IMR-90 (cell line): Measurements from ENCODE around the gene ANKRD33B. TPM values are rescaled to one million over a fixed set of nuclear protein-coding genes. Genes with fewer than 3 reads are reported as not detected.

Experiments
- ATAC-seq: fragments of 200-7000 bp; cut with Tn5 transposase; 2 replicates; pipeline ENCODE4 v1.9.1; 2020; ENCODE audit warnings: low read depth, mild to moderate bottlenecking, moderate library complexity
- BruUV-seq: library from RNA; stranded (reverse); fragments of 400-500 nt; replicated peaks from 2 replicates; lab custom pipeline; 2021; lab: Mats Ljungman, UMichigan
- CTCF ChIA-PET: fragments of 300-600 bp; formaldehyde crosslinking; extraction: SDS; loops from one replicate; lab custom pipeline; 2021; ENCODE audit warnings: antibody characterized with exemption; lab: Yijun Ruan, JAX
- POLR2A ChIA-PET: fragments of 300-600 bp; sonication (Branson Sonifier 250); formaldehyde crosslinking; loops from one replicate; lab custom pipeline; 2022; ENCODE audit warnings: antibody characterized with exemption; ENCODE audit not compliant: unreplicated experiment; lab: Charles Lee
- DNase-seq: peaks from one replicate; pipeline ENCODE4 v3.0.0; 2013
- H2AFZ ChIP-seq: replicated peaks from 2 replicates; pipeline ENCODE3; 2013; ENCODE audit warnings: low read length, mild to moderate bottlenecking; ENCODE audit not compliant: poor library complexity
- H2AK5ac ChIP-seq: 2 replicates; pipeline ENCODE4 v1.6.1; 2013; ENCODE audit warnings: low read depth, low read length, inconsistent platforms
- H2AK9ac ChIP-seq: replicated peaks from 2 replicates; pipeline ENCODE3; 2013; ENCODE audit warnings: mild to moderate bottlenecking, low read depth, low read length, moderate library complexity; ENCODE audit not compliant: poor library complexity
- H2BK120ac ChIP-seq: 2 replicates; pipeline ENCODE4 v1.6.1; 2013; ENCODE audit warnings: low read depth, low read length, inconsistent platforms
- H2BK15ac ChIP-seq: 3 replicates; pipeline ENCODE4 v1.6.1; 2013; ENCODE audit warnings: low read depth, low read length, inconsistent platforms
- H2BK20ac ChIP-seq: 2 replicates; pipeline ENCODE4 v1.6.1; 2013; ENCODE audit warnings: low read depth, mild to moderate bottlenecking, inconsistent platforms, low read length, moderate library complexity
- H2BK5ac ChIP-seq: 2 replicates; pipeline ENCODE4 v1.6.1; 2013; ENCODE audit warnings: mild to moderate bottlenecking, low read depth, low read length, inconsistent platforms; ENCODE audit not compliant: poor library complexity, severe bottlenecking
- H3K14ac ChIP-seq: replicated peaks from 2 replicates; pipeline ENCODE4 v1.6.1; 2013; ENCODE audit warnings: low read depth, low read length, inconsistent platforms
- H3K18ac ChIP-seq: 2 replicates; pipeline ENCODE4 v1.6.1; 2013; ENCODE audit warnings: low read depth, low read length, control low read depth
- H3K23ac ChIP-seq: 2 replicates; pipeline ENCODE4 v1.6.1; 2013; ENCODE audit warnings: low read depth, low read length, inconsistent platforms
- H3K27ac ChIP-seq: 2 replicates; pipeline ENCODE4 v1.5.1; 2013; ENCODE audit warnings: mild to moderate bottlenecking, control low read depth, low read length; ENCODE audit not compliant: insufficient read depth
- H3K27me3 ChIP-seq: 2 replicates; pipeline ENCODE4 v1.6.1; 2013; ENCODE audit warnings: low read length; ENCODE audit not compliant: control insufficient read depth, insufficient read depth
- H3K36me3 ChIP-seq: 2 replicates; pipeline ENCODE4 v1.6.1; 2013; ENCODE audit warnings: low read length, mixed read lengths; ENCODE audit not compliant: control insufficient read depth, insufficient read depth
- H3K4ac ChIP-seq: 2 replicates; pipeline ENCODE4 v1.6.1; 2013; ENCODE audit warnings: low read depth, low read length, inconsistent platforms
- H3K4me1 ChIP-seq: 2 replicates; pipeline ENCODE4 v1.6.1; 2013; ENCODE audit warnings: low read length, mixed read lengths; ENCODE audit not compliant: control insufficient read depth, insufficient read depth
- H3K4me2 ChIP-seq: 2 replicates; pipeline ENCODE4 v1.6.1; 2013; ENCODE audit warnings: low read depth, mild to moderate bottlenecking, control low read depth, low read length, moderate library complexity
- H3K4me3 ChIP-seq: 2 replicates; pipeline ENCODE4 v1.5.1; 2013; ENCODE audit warnings: low read depth, mild to moderate bottlenecking, control low read depth, low read length, moderate library complexity; ENCODE audit not compliant: insufficient read depth
- H3K56ac ChIP-seq: 2 replicates; pipeline ENCODE4 v1.6.1; 2013; ENCODE audit warnings: low read length, inconsistent platforms; ENCODE audit not compliant: insufficient read depth; ENCODE audit errors: extremely low read depth
- H3K79me1 ChIP-seq, 2 experiments: 2 replicates each; pipeline ENCODE4 v1.6.1; 2013; ENCODE audit warnings: low read length in 2 of 2, inconsistent platforms in 1 of 2, low read depth in 1 of 2
- H3K9ac ChIP-seq: 2 replicates; pipeline ENCODE4 v1.6.1; 2013; ENCODE audit warnings: low read depth, low read length, control low read depth
- H3K9me1 ChIP-seq: 2 replicates; pipeline ENCODE4 v1.6.1; 2013; ENCODE audit warnings: low read length, inconsistent platforms; ENCODE audit not compliant: insufficient read depth
- H3K9me3 ChIP-seq: 2 replicates; pipeline ENCODE4 v1.6.1; 2013; ENCODE audit warnings: low read length; ENCODE audit not compliant: control insufficient read depth, insufficient read depth
- H4K20me1 ChIP-seq: 2 replicates; pipeline ENCODE4 v1.6.1; 2013; ENCODE audit warnings: low read length, inconsistent platforms; ENCODE audit not compliant: insufficient read depth
- H4K5ac ChIP-seq: 2 replicates; pipeline ENCODE4 v1.6.1; 2013; ENCODE audit warnings: mild to moderate bottlenecking, low read depth, low read length, control low read depth
- H4K8ac ChIP-seq, 2 experiments: 2 replicates each; pipeline ENCODE4 v1.6.1; 2013; ENCODE audit warnings: low read depth in 2 of 2, low read length in 2 of 2, control low read depth in 1 of 2, inconsistent platforms in 1 of 2
- H4K91ac ChIP-seq: 2 replicates; pipeline ENCODE4 v1.6.1; 2013; ENCODE audit warnings: low read depth, low read length, inconsistent platforms; ENCODE audit not compliant: insufficient read depth
- BHLHE40 ChIP-seq: fragments of 150-350 bp; IDR thresholded peaks from 2 replicates; pipeline ENCODE4 v1.6.1; 2016; ENCODE audit warnings: mild to moderate bottlenecking, low read depth, low read length
- CEBPB ChIP-seq: IDR thresholded peaks from 2 replicates; pipeline ENCODE4 v1.6.1; 2012; ENCODE audit warnings: low read depth, low read length, improper control_type of control experiment
- CHD1 ChIP-seq: IDR thresholded peaks from 2 replicates; pipeline ENCODE4 v1.6.1; 2012; ENCODE audit warnings: low read depth, low read length, improper control_type of control experiment
- FOS ChIP-seq: fragments of 150-350 bp; IDR thresholded peaks from 2 replicates; pipeline ENCODE4 v1.6.1; 2016; ENCODE audit warnings: low read depth, low read length
- MAFK ChIP-seq: IDR thresholded peaks from 2 replicates; pipeline ENCODE4 v1.6.1; 2012; ENCODE audit warnings: low read depth, low read length, improper control_type of control experiment
- MAZ ChIP-seq: IDR thresholded peaks from 2 replicates; pipeline ENCODE4 v1.6.1; 2012; ENCODE audit warnings: low read depth, mild to moderate bottlenecking, low read length, improper control_type of control experiment, moderate library complexity, borderline replicate concordance
- MXI1 ChIP-seq: IDR thresholded peaks from 2 replicates; pipeline ENCODE4 v1.6.1; 2012; ENCODE audit warnings: low read depth, mild to moderate bottlenecking, low read length, moderate library complexity, borderline replicate concordance
- NFE2L2 ChIP-seq: fragments of 150-350 bp; IDR thresholded peaks from 2 replicates; pipeline ENCODE4 v1.6.1; 2016; ENCODE audit warnings: low read depth, mild to moderate bottlenecking, low read length
- POLR2A ChIP-seq: IDR thresholded peaks from 2 replicates; pipeline ENCODE4 v1.6.1; 2012; ENCODE audit warnings: mild to moderate bottlenecking, low read depth, low read length
- RAD21 ChIP-seq: IDR thresholded peaks from 2 replicates; pipeline ENCODE4 v1.6.1; 2012; ENCODE audit warnings: low read length, improper control_type of control experiment
- RCOR1 ChIP-seq: IDR thresholded peaks from 2 replicates; pipeline ENCODE4 v1.6.1; 2012; ENCODE audit warnings: mild to moderate bottlenecking, low read length, improper control_type of control experiment; ENCODE audit not compliant: insufficient replicate concordance
- RFX5 ChIP-seq: IDR thresholded peaks from 2 replicates; pipeline ENCODE4 v1.8.0; 2012; ENCODE audit warnings: low read depth, mild to moderate bottlenecking, low read length, moderate library complexity
- SMC3 ChIP-seq: fragments of 150-350 bp; IDR thresholded peaks from 2 replicates; pipeline ENCODE4 v1.6.1; 2016; ENCODE audit warnings: low read depth, mild to moderate bottlenecking, antibody characterized with exemption, low read length, moderate library complexity
- WGBS, 2 experiments: methylation state at CpG; one replicate each; pipeline versions ENCODE4 v1.1.5 to v1.1.7; 2013; ENCODE audit warnings: missing lambda C conversion rate in 2 of 2; ENCODE audit not compliant: insufficient read length in 1 of 2; ENCODE audit errors: extremely low coverage in 2 of 2; 5-methylcytosine and 5-hydroxymethylcytosine counted together
- dilution Hi-C: fragments of 300-500 bp; cut with HindIII; formaldehyde crosslinking; loops from one replicate; pipeline ENCODE4 v1.14.3; 2018; ENCODE audit warnings: low sequenced_read_pairs; ENCODE audit not compliant: unreplicated experiment
- in situ Hi-C: fragments of 300-500 bp; cut with MboI; formaldehyde crosslinking; loops from 3 replicates; pipeline ENCODE4 v1.14.3; 2019; ENCODE audit warnings: low sequenced_read_pairs, inconsistent platforms, mixed read lengths
- intact Hi-C: fragments of 100-400 bp; cut with micrococcal nuclease; formaldehyde crosslinking; loops from 2 replicates; pipeline ENCODE4 v1.10.0; 2022
- polyA plus RNA-seq, 3 experiments: library from polyadenylated mRNA; depleted of rRNA; stranded (reverse); fragments of >200 nt; gene quantifications; 2 replicates each; pipeline ENCODE4 v1.2.3, GENCODE V29; 2012; ENCODE audit warnings: low replicate concordance in 1 of 3
- total RNA-seq: library from RNA; depleted of rRNA; stranded (reverse); fragments of >200 nt; gene quantifications from 2 replicates; pipeline ENCODE4 v1.2.3, GENCODE V29; 2012
- TF ChIP-seq, protein P1 (sequence below): fragments of 150-350 bp; IDR thresholded peaks from 2 replicates; pipeline ENCODE4 v1.6.1; 2017; ENCODE audit warnings: mild to moderate bottlenecking, antibody characterized with exemption, low read length, low read depth
- TF ChIP-seq, protein P2 (sequence below): conservative IDR thresholded peaks from 2 replicates; pipeline ENCODE4 v1.5.1; 2012; ENCODE audit warnings: mild to moderate bottlenecking, low read depth, low read length, improper control_type of control experiment
- TF ChIP-seq, protein P3 (sequence below): fragments of 150-350 bp; IDR thresholded peaks from 2 replicates; pipeline ENCODE4 v1.6.1; 2016; ENCODE audit warnings: low read depth, mild to moderate bottlenecking, low read length, moderate library complexity, borderline replicate concordance

The ANKRD33B gene
- total and polyA plus RNA-seq, 2 of the 4 experiments (the other 2 are of a cell fraction), result 2.5 to 3.3 TPM

DNA sequence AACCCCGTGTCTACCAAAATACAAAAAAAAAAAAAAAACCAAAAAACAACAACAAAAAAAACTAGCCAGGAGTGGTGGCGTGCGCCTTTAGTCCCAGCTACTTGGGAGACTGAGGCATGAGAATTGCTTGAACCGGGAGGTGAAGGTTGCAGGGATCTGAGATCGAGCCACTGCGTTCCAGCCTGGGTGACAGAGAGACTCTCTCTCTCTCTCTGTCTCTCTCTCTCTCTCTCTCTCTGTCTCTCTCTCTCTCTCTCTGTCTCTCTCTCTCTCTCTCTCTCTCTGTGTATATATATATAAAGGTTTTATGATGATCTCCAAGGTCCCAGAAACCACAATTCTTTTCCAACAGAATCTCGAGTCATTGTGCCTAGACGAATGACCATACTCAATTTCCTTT, 18.8 kb upstream of the ANKRD33B start:
- Histone ChIP-seq H3K27me3 (peaks cover 2% of the 10 kb centered on the region), H4K5ac (no peak overlapping the region), H4K91ac (no peak overlapping the region), H2BK20ac (no peak overlapping the region), H3K79me1 (no peaks in the 10 kb centered on the region), H3K4ac (no peak overlapping the region), H3K27ac (no peak overlapping the region), H3K9me3 (no peaks in the 10 kb centered on the region), H4K20me1 (no peaks in the 10 kb centered on the region), H3K9ac (no peak overlapping the region), H3K36me3 (no peaks in the 10 kb centered on the region), H3K9me1 (peaks cover 10% of the 10 kb centered on the region), H2AFZ (no peak overlapping the region), H3K18ac (no peak overlapping the region), H2AK9ac (no peak overlapping the region), H3K23ac (no peak overlapping the region), H3K4me1 (peaks cover under 1% of the 10 kb centered on the region), H2BK5ac (no peak overlapping the region), H3K56ac (no peak overlapping the region), H2AK5ac (no peak overlapping the region), H4K8ac (no peak overlapping the region), H3K4me2 (no peak overlapping the region), H3K14ac (no peak overlapping the region), H2BK15ac (no peak overlapping the region), H2BK120ac (no peak overlapping the region), H3K4me3 (no peak overlapping the region)
- TF ChIP-seq RAD21, result no peak
- no peak for TF ChIP-seq SMC3
- TF ChIP-seq MAZ, result no peak
- no peak for TF ChIP-seq RCOR1
- no peak for TF ChIP-seq MXI1
- TF ChIP-seq, protein P1, sequence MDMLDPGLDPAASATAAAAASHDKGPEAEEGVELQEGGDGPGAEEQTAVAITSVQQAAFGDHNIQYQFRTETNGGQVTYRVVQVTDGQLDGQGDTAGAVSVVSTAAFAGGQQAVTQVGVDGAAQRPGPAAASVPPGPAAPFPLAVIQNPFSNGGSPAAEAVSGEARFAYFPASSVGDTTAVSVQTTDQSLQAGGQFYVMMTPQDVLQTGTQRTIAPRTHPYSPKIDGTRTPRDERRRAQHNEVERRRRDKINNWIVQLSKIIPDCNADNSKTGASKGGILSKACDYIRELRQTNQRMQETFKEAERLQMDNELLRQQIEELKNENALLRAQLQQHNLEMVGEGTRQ, result no peak
- TF ChIP-seq POLR2A, result no peak
- no peak for TF ChIP-seq NFE2L2
- TF ChIP-seq CHD1, result no peak
- no peak for TF ChIP-seq MAFK
- TF ChIP-seq RFX5, result no peak
- TF ChIP-seq, protein P2, sequence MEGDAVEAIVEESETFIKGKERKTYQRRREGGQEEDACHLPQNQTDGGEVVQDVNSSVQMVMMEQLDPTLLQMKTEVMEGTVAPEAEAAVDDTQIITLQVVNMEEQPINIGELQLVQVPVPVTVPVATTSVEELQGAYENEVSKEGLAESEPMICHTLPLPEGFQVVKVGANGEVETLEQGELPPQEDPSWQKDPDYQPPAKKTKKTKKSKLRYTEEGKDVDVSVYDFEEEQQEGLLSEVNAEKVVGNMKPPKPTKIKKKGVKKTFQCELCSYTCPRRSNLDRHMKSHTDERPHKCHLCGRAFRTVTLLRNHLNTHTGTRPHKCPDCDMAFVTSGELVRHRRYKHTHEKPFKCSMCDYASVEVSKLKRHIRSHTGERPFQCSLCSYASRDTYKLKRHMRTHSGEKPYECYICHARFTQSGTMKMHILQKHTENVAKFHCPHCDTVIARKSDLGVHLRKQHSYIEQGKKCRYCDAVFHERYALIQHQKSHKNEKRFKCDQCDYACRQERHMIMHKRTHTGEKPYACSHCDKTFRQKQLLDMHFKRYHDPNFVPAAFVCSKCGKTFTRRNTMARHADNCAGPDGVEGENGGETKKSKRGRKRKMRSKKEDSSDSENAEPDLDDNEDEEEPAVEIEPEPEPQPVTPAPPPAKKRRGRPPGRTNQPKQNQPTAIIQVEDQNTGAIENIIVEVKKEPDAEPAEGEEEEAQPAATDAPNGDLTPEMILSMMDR, result no peak
- TF ChIP-seq, protein P3, sequence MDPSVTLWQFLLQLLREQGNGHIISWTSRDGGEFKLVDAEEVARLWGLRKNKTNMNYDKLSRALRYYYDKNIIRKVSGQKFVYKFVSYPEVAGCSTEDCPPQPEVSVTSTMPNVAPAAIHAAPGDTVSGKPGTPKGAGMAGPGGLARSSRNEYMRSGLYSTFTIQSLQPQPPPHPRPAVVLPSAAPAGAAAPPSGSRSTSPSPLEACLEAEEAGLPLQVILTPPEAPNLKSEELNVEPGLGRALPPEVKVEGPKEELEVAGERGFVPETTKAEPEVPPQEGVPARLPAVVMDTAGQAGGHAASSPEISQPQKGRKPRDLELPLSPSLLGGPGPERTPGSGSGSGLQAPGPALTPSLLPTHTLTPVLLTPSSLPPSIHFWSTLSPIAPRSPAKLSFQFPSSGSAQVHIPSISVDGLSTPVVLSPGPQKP, result no peak
- no peak for TF ChIP-seq CEBPB
- TF ChIP-seq BHLHE40, result no peak
- no peak for TF ChIP-seq FOS
- no peak for DNase-seq
- POLR2A ChIA-PET, result no interaction called here
- no TSS peak for BruUV-seq
- CTCF ChIA-PET, result no interaction called here
- dilution Hi-C loops, result no loop called here
- ATAC-seq, result no peak
- in situ Hi-C loops, result no loop called here
- intact Hi-C loops, result no loop called here
- no CpG with 5 or more reads among the region's 8 CpGs for WGBS, 2 experiments
